BLaER1 treated with 17β-estradiol and CSF1 and Interleukin-3, amounts not matched to agents 10 nM and 100 nM (cell line): ENCODE measurements around the gene HS6ST3.

Source experiments
- H3K27ac ChIP-seq, 11 experiments: shearing (Covaris generic); formaldehyde crosslinking; 2 replicates each; pipeline ENCODE4 v1.8.1; 2022
- H3K27me3 ChIP-seq, 11 experiments: shearing (Covaris generic); formaldehyde crosslinking; 2 replicates each; pipeline ENCODE4 v1.8.1; 2022
- H3K36me3 ChIP-seq, 11 experiments: shearing (Covaris generic); formaldehyde crosslinking; 2 replicates each; pipeline ENCODE4 v1.8.1; 2022
- H3K4me1 ChIP-seq, 10 experiments: shearing (Covaris generic); formaldehyde crosslinking; 2 replicates each; pipeline ENCODE4 v1.8.1; 2022
- H3K4me2 ChIP-seq, 11 experiments: shearing (Covaris generic); formaldehyde crosslinking; 2 replicates each; pipeline ENCODE4 v1.8.1; 2022
- H3K4me3 ChIP-seq, 10 experiments: shearing (Covaris generic); formaldehyde crosslinking; 2 replicates each; pipeline ENCODE4 v1.8.1; 2022
- H3K9ac ChIP-seq, 11 experiments: shearing (Covaris generic); formaldehyde crosslinking; 2 replicates each; pipeline ENCODE4 v1.8.1; 2022
- H3K9me3 ChIP-seq, 11 experiments: shearing (Covaris generic); formaldehyde crosslinking; replicated peaks in 1 of 11; 2 replicates each; pipeline ENCODE4 v1.8.1; 2022
- H4K20me1 ChIP-seq, 11 experiments: shearing (Covaris generic); formaldehyde crosslinking; 2 replicates each; pipeline ENCODE4 v1.8.1; 2022
- Cebpa-rat ChIP-seq, 11 experiments: shearing (Covaris generic); IDR thresholded peaks; 2 replicates each; pipeline ENCODE4 v1.8.1; 2022

Gene HS6ST3

DNA sequence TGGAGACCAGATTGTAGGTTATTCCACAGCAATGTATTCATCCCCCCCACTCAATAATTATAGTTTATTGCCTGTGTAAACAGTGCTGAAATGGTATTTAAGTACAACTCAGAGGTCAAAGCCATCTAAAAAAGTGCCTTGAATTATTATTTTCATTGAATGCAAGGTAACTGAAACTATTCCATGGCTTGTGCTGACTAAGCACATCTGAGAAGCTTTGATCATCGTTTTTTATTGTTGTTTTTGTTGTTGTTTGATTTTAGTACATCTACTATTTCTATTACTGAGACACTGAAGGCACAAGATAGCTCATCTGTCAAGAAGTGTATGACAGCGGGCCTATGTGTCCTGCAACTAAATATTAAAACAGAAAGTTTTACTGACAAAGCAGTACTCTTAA is 596.4 kb downstream of the HS6ST3 start:
- H3K36me3 ChIP-seq = no peaks in the 10 kb centered on the region
- TF ChIP-seq Cebpa-rat (IDR thresholded peaks at IDR 0.05) = no peak
- H3K4me2 ChIP-seq = no peak overlapping the region
- no peaks in the 10 kb centered on the region for H3K4me1 ChIP-seq
- H3K9me3 ChIP-seq = no peaks in the 10 kb centered on the region
- no peak overlapping the region for H3K9ac ChIP-seq
- no peaks in the 10 kb centered on the region for H3K27me3 ChIP-seq
- H3K4me3 ChIP-seq = no peak overlapping the region
- H4K20me1 ChIP-seq = no peaks in the 10 kb centered on the region
- H3K27ac ChIP-seq = no peak overlapping the region

DNA sequence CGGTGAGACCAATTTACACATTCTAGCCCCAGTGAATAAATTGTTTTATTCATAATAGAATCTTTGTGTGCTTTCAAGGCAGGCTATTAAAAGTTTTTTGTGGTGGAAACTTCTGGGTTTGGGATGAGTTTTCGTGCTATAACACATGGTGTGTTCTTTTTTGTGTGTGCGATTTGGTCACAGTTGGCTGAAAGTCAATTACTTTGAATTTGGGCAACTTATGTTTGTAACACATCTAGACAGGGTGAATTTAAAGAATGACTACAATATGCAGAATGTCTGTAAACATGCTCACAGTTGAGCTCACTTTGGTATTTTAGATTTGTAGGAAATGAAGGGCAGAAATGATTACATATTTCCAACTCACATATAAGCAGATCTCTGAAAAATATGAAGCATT is 597.3 kb downstream of the HS6ST3 start:
- no peaks in the 10 kb centered on the region for H4K20me1 ChIP-seq

DNA sequence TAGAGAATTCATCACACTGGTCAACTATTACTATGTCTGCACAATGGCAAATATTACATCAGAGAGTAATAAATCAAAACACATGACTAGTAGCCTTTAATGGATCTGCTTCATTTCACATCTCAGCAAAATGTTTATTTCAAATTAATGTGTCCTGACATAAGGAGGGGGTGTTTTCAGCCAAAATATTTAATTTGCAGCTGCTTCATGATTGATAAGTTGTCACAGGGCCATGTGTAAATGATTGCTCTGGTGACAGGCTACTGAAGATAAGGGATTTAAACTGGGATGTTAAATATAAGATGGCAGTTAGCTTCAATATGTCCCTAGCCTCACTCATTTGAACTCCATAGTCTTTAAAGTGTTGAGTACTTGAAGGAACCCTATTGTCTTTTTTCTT is 601.1 kb downstream of the HS6ST3 start:
- H3K9me3 ChIP-seq = no peaks in the 10 kb centered on the region
- no peaks in the 10 kb centered on the region for H3K4me1 ChIP-seq
- H3K4me2 ChIP-seq = no peak overlapping the region
- H3K9ac ChIP-seq = no peak overlapping the region
- H4K20me1 ChIP-seq = no peaks in the 10 kb centered on the region
- TF ChIP-seq Cebpa-rat (IDR thresholded peaks at IDR 0.05) = no peak
- H3K36me3 ChIP-seq = no peaks in the 10 kb centered on the region
- no peak overlapping the region for H3K27ac ChIP-seq
- no peaks in the 10 kb centered on the region for H3K27me3 ChIP-seq
- H3K4me3 ChIP-seq = no peak overlapping the region

More for the DNA sequence above, 597.3 kb downstream of the HS6ST3 start:
- H3K27me3 ChIP-seq = no peaks in the 10 kb centered on the region
- H3K4me2 ChIP-seq = no peak overlapping the region
- H3K4me3 ChIP-seq = no peak overlapping the region
- no peaks in the 10 kb centered on the region for H3K4me1 ChIP-seq
- no peaks in the 10 kb centered on the region for H3K9me3 ChIP-seq
- H3K36me3 ChIP-seq = no peaks in the 10 kb centered on the region
- no peak for TF ChIP-seq Cebpa-rat (IDR thresholded peaks at IDR 0.05)
- H3K27ac ChIP-seq = no peak overlapping the region
- no peak overlapping the region for H3K9ac ChIP-seq

DNA sequence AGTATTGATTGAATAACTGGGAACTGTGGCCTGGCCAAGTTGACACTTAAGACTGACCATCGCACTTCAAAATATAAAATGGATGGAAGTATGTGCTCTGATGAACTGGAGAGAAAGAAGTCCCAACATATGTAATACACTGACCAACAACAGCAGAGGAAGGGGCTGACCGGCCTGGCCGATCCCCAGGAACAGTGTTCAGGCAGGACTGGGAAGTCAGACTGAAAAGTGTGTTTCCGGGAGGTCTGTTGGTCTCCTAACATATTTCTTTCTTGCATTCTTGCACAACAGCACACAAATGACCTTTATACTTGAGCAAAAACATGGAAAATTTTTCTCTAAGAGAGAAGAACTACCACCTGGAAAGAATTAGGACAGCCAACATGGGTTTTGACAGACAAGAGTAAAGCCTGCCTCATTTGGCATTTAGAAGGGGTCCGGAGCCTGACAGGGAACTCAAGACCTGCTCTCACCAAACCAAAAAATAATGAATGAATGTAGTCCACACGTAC is 606.5 kb downstream of the HS6ST3 start:
- H3K4me1 ChIP-seq = peaks cover 0 to 4% (median 0%) of the 10 kb centered on the region in 10 experiments; a peak in 2 of 20 replicates
- no peaks in the 10 kb centered on the region for H3K36me3 ChIP-seq
- TF ChIP-seq Cebpa-rat (IDR thresholded peaks at IDR 0.05) = no peak
- H3K27me3 ChIP-seq = no peaks in the 10 kb centered on the region
- H3K9ac ChIP-seq = no peak overlapping the region
- no peak overlapping the region for H3K27ac ChIP-seq
- H3K9me3 ChIP-seq = peaks cover 0 to 12% (median 4%) of the 10 kb centered on the region in 11 experiments; a peak in 6 of 22 replicates
- no peak overlapping the region for H3K4me2 ChIP-seq
- H4K20me1 ChIP-seq = no peaks in the 10 kb centered on the region
- no peak overlapping the region for H3K4me3 ChIP-seq

DNA sequence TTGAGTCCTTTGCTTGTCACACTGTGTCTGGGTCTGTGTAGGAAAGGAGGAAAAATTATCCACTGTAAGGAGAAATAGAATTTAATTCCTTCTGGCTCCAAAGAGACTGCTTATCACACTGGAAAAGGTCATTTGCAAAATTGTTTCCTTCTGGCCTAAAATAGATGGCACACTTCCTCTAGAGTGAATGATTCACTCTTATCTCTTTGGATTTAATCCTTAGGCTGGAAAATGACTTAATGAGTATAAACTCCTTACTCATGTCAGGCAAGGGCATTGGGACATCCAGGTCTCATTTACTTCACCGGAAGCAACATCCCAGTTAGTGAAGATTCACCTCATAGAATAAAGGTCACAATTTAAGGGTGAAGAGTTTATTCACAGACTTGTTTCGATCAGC is 610.8 kb downstream of the HS6ST3 start:
- Histone ChIP-seq H3K36me3 (no peaks in the 10 kb centered on the region), H4K20me1 (no peaks in the 10 kb centered on the region), H3K27ac (no peak overlapping the region), H3K27me3 (no peaks in the 10 kb centered on the region), H3K4me1 (peaks cover 0 to 4% (median 0%) of the 10 kb centered on the region in 10 experiments; a peak in 3 of 20 replicates), H3K4me2 (no peak overlapping the region), H3K9me3 (peaks cover 0 to 23% (median 5%) of the 10 kb centered on the region in 11 experiments; a peak in 7 of 22 replicates), H3K9ac (no peak overlapping the region), H3K4me3 (no peak overlapping the region)
- TF ChIP-seq Cebpa-rat (IDR thresholded peaks at IDR 0.05) = no peak

DNA sequence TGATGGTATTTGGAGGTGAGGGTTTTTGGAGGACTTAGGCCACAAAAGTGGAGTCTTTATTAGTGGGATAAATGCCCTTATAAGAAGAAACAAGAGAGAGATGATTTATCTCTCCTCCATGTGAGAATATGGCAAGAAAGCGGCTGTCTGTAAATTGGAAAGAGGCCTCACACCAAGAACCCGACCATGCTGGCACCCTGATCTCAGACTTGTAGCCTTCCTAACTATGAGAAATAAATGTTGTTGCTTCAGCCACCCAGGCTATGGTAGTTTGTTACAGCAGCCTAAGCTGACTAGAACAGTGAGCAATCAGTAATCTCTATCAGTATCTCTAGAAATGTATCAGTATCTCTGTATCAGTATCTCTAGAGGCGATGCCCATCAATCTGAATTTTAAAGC is 617.2 kb downstream of the HS6ST3 start:
- no peak for TF ChIP-seq Cebpa-rat (IDR thresholded peaks at IDR 0.05)
- Histone ChIP-seq H3K4me3 (no peak overlapping the region), H3K27me3 (no peaks in the 10 kb centered on the region), H3K4me2 (no peak overlapping the region), H3K36me3 (no peaks in the 10 kb centered on the region), H3K4me1 (peaks cover 0 to 6% (median 0%) of the 10 kb centered on the region in 10 experiments; a peak in 1 of 20 replicates), H3K9me3 (peaks cover 0 to 12% (median 0%) of the 10 kb centered on the region in 11 experiments; a peak in 2 of 22 replicates), H3K9ac (no peak overlapping the region), H3K27ac (no peak overlapping the region), H4K20me1 (no peaks in the 10 kb centered on the region)

DNA sequence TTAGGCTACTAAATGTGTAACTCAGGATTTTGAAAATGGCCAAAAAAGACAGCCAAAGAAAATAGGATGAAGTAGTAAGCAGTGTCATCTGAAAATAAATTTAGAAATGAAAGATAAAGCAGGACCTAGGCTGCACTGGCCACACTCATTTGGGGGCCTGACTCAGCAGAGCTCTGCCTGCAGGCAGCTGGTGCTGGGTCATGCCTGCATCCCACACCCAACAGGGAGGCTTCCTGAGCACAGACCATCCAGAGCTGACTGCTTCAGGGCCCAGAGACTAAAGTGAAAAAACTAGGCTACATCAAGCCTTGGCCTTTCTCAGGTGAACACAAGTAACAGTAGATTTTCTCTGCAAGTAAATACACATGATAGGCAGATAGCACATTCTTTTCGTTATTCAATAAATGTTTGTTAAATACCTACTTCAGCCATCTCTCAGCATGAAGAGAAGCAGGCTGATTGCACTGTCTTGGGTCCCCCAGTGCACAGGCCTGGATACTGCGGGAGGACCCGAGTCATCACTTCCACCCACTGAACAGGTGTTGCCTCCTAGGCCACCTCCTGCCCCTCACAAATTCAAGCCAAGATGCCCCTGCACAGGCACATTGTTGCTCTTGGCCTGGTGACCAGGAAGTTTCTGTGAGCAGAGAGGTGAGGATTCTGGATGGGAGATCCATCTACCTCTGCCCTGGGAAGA is 620.4 kb downstream of the HS6ST3 start:
- no peaks in the 10 kb centered on the region for H3K27me3 ChIP-seq
- H3K27ac ChIP-seq = no peak overlapping the region
- H4K20me1 ChIP-seq = no peaks in the 10 kb centered on the region
- peaks cover 0 to 6% (median 0%) of the 10 kb centered on the region in 10 experiments; a peak in 1 of 20 replicates for H3K4me1 ChIP-seq
- no peak overlapping the region for H3K4me2 ChIP-seq
- no peaks in the 10 kb centered on the region for H3K36me3 ChIP-seq
- no peak for TF ChIP-seq Cebpa-rat (IDR thresholded peaks at IDR 0.05)
- no peak overlapping the region for H3K9ac ChIP-seq
- no peaks in the 10 kb centered on the region for H3K9me3 ChIP-seq
- H3K4me3 ChIP-seq = no peak overlapping the region

DNA sequence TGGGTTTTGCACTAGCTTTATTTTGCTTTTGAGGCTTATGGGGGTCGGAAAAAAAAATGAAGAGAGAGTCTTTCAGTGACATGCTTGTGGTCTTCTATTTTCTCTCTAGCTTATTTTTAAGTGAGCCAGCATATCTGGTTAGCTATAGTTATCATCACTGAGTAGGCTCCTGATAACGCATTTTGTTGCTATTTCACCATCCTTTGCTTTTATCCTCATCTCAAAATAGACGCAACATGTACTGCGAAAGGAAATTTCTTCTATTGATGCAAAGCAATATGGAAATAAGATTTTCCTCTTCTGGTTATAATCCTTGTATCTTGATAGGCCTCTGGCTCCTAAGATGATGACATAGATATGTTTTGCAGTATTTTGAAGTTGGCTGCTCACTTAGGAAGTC is 630.5 kb downstream of the HS6ST3 start:
- H3K36me3 ChIP-seq = no peaks in the 10 kb centered on the region
- no peaks in the 10 kb centered on the region for H3K4me1 ChIP-seq
- no peaks in the 10 kb centered on the region for H3K27me3 ChIP-seq
- no peak overlapping the region for H3K4me3 ChIP-seq
- H3K9me3 ChIP-seq = no peaks in the 10 kb centered on the region
- no peak for TF ChIP-seq Cebpa-rat (IDR thresholded peaks at IDR 0.05)
- no peaks in the 10 kb centered on the region for H4K20me1 ChIP-seq
- no peak overlapping the region for H3K4me2 ChIP-seq
- no peak overlapping the region for H3K27ac ChIP-seq
- no peak overlapping the region for H3K9ac ChIP-seq

DNA sequence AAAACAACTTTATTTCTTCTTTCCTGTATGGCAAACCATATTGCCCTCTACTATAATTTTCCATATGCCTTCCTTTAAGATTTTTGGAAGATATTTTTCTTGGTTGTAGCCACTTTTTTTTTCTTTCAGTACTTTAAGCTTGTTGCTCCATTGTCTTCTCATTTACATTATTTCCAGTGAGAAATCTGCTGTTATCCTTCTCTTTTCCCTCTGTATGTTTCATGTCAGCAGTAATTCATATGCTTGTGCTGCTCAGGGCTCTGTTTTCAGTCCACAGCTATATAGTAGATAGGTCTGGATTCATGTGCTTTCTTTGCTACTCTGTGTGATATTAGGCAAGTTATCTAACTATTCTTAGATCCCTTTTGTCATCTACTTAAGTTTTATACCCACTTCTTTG is 636.7 kb downstream of the HS6ST3 start:
- Histone ChIP-seq H3K27me3 (no peaks in the 10 kb centered on the region), H4K20me1 (no peaks in the 10 kb centered on the region), H3K4me3 (no peak overlapping the region), H3K4me2 (no peak overlapping the region), H3K9ac (no peak overlapping the region), H3K27ac (no peak overlapping the region), H3K36me3 (no peaks in the 10 kb centered on the region), H3K4me1 (no peaks in the 10 kb centered on the region), H3K9me3 (peaks cover 0 to 8% (median 3%) of the 10 kb centered on the region in 11 experiments; a peak in 6 of 22 replicates)
- TF ChIP-seq Cebpa-rat (IDR thresholded peaks at IDR 0.05) = no peak

DNA sequence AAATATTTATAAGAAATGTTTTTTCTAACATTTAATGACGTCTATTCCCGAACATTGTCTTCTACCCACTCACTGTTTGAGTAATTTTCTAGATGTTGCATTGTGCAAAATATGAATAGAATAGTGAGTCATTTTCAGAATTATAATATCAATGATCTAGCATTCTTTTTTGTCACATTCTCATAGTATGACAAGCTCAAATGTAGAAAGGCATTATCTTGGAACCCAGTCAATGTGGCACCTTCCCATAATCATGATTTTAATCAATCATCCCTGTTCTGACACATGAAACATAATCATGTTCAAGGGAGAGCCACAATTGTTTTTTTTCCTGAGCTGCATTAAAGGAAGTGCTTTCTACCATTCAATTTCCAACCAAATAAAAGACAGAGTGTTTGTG is 638.6 kb downstream of the HS6ST3 start:
- Histone ChIP-seq H3K9me3 (peaks cover 0 to 8% (median 3%) of the 10 kb centered on the region in 11 experiments; a peak in 6 of 22 replicates), H3K27me3 (no peaks in the 10 kb centered on the region), H4K20me1 (no peaks in the 10 kb centered on the region), H3K4me3 (no peak overlapping the region), H3K9ac (no peak overlapping the region), H3K27ac (no peak overlapping the region), H3K36me3 (no peaks in the 10 kb centered on the region), H3K4me2 (no peak overlapping the region), H3K4me1 (no peaks in the 10 kb centered on the region)
- TF ChIP-seq Cebpa-rat (IDR thresholded peaks at IDR 0.05) = no peak
